PFSK-1 (cell line): ENCODE data around the gene PYDC2.

Experiments
- FOXP2 ChIP-seq: optimal IDR thresholded peaks from 2 replicates; pipeline ENCODE3; 2011; ENCODE audit warnings: borderline replicate concordance, control low read depth, inconsistent platforms; ENCODE audit not compliant: insufficient read depth; ENCODE audit errors: extremely low read length, extremely low read depth
- POLR2AphosphoS5 ChIP-seq: IDR thresholded peaks from 2 replicates; pipeline ENCODE4 v1.6.1; 2012; ENCODE audit warnings: low read depth, mild to moderate bottlenecking, control low read depth, low read length, moderate library complexity
- REST ChIP-seq, 2 experiments: IDR thresholded peaks; 2 replicates each; pipeline versions ENCODE4 v1.6.1 to v1.8.0; 2011 to 2012; ENCODE audit warnings: low read depth in 2 of 2, low read length in 2 of 2, control low read depth in 1 of 2, inconsistent platforms in 1 of 2, mild to moderate bottlenecking in 1 of 2, moderate library complexity in 1 of 2; ENCODE audit not compliant: insufficient read depth in 1 of 2
- SIN3A ChIP-seq: IDR thresholded peaks from 2 replicates; pipeline ENCODE4 v1.6.1; 2012; ENCODE audit warnings: mild to moderate bottlenecking, low read length, moderate library complexity, borderline replicate concordance; ENCODE audit not compliant: insufficient read depth
- TAF1 ChIP-seq: IDR thresholded peaks from 2 replicates; pipeline ENCODE4 v1.6.1; 2012; ENCODE audit warnings: low read length, control low read depth, borderline replicate concordance; ENCODE audit not compliant: insufficient read depth

Gene PYDC2

GRCh38 chr3:191473661-191474198, 12.8 kb downstream of the PYDC2 start:
- no peak for TF ChIP-seq POLR2AphosphoS5
- no peak for TF ChIP-seq SIN3A
- TF ChIP-seq TAF1: no peak

DNA sequence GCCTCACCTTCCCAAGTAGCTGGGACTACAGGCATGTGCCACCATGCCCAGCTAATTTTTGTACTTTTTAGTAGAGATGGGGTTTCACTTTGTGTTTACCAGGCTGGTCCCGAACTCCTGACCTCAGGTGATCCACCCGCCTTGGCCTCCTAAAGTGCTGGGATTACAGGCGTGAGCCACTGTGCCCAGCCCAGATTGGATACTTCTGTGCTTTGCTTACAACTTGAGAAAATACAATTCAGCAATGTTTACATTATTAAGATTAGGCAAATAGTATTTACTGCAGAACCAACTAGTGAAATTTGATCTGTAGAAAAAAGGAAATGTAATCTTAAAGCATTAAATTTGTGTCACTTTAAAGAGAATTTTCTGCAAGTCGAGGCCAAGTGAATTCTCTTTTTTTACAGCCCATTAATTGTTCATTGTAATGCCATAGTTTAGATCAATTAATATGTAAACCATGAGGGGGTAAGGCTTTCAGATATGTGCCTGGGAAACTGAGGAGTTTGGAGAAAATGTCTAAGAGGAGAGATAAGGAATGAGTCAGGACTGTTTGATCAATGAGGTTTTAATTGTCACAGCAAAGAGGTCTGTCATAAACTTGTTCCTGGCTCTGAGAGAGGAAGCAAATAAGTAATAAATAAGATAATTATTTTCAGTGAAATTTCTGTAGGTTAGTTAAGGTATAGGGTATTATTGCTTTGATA, 15.3 kb downstream of the PYDC2 start:
- TF ChIP-seq TAF1: no peak
- TF ChIP-seq REST (IDR thresholded peaks at IDR 0.05; ENCODE audit: insufficient read depth in 1 of 2, low read depth in 2 of 2, low read length in 2 of 2): no peak
- no peak for TF ChIP-seq SIN3A
- TF ChIP-seq FOXP2: no peak

DNA sequence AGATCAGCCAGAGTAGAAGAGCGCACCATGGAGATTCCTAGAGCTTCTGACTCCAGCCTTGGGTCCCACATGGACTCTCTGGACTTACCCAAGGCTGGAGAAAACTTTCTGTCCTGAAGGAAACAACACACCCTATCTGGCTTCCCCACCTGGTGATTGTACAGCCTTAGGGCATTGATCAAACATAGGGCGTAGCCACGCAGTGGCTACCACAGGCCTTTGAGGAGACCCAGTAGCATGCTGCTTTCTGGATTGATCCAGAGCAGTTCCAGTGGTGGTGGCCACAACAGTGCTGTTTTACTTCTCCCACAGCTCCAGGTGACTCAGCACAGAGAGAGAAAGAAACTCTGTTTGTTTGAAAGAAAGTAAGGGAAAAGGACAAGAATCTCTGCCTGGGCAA, 23.5 kb downstream of the PYDC2 start:
- TF ChIP-seq POLR2AphosphoS5 (no peak), REST (IDR thresholded peaks at IDR 0.05; ENCODE audit: insufficient read depth in 1 of 2, low read depth in 2 of 2, low read length in 2 of 2) (no peak), TAF1 (no peak), FOXP2 (no peak), SIN3A (no peak)

DNA sequence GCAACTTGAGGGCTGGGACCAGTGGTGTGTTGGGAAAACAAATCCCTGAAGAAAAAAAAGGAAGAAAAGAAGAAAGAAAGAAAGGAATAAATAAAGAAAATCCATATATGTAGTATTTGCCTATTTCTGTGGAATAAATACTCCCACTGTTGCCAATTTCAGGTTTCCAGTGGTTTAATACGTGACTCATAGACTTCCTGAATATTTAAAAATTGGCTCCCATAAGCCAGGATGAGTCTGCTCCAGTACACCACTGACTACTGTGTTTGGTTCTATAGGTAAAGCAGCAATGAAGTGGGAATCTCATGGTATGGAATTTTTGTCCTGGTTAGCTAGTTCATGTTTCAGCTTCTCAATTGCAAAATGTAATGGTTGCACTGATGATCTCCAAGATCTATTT, 31.6 kb downstream of the PYDC2 start:
- no peak for TF ChIP-seq REST (IDR thresholded peaks at IDR 0.05; ENCODE audit: insufficient read depth in 1 of 2, low read depth in 2 of 2, low read length in 2 of 2)
- TF ChIP-seq SIN3A: no peak
- TF ChIP-seq POLR2AphosphoS5: no peak
- TF ChIP-seq FOXP2: no peak
- no peak for TF ChIP-seq TAF1

DNA sequence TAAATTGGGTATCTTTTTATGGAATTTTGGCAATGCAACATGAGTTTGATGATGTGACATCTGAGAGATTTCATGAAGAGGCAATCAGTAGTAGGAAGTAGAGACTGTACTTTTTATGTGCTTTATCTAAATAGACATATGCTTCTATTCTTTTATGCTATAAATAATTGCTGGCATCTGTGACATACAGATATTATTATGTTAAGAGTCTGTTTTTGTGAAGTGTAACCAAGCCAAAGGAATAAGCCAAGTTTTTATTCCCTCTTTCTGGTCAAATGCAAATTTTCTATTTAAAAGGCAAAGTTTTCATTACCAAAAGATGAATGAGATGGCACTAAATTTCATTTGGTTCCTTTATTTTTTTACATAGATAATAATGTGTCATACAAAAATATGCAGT, 32.4 kb downstream of the PYDC2 start:
- TF ChIP-seq REST (IDR thresholded peaks at IDR 0.05; ENCODE audit: insufficient read depth in 1 of 2, low read depth in 2 of 2, low read length in 2 of 2) (no peak), POLR2AphosphoS5 (no peak), FOXP2 (no peak), SIN3A (no peak), TAF1 (no peak)
